GM12874 (cell line): ENCODE data around the gene FAM50A.

Experiments
- CTCF ChIP-seq: IDR thresholded peaks from 2 replicates; pipeline ENCODE4 v1.5.1; 2011; ENCODE audit warnings: low read depth, mild to moderate bottlenecking, control low read depth, low read length, moderate library complexity; ENCODE audit not compliant: insufficient read depth

FAM50A gene

GRCh38 chrX:154465601-154466000 lies 21.7 kb downstream of the FAM50A start:
- no peak for TF ChIP-seq CTCF

- no peak for TF ChIP-seq CTCF
These were observed 22.1 kb downstream of the FAM50A start for GRCh38 chrX:154466036-154466435.

DNA sequence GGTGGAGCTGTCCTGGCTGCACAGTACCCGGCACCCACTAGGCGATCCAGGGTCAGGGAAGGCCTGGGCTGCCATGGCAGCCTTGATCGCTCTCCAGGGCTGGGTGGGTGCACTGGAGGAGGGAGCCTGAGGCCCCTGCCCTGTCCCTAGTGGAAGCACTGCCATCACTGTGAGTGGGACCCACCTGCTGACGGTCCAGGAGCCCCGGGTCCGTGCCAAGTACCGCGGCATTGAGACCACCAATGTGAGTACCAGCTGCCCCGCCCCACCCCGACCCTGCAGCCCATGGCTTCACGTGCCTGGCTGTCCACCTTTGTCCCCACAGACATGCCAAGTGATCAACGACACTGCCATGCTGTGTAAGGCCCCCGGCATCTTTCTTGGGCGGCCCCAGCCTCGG lies 23.0 kb downstream of the FAM50A start:
- TF ChIP-seq CTCF = no peak

- no peak for TF ChIP-seq CTCF
These were observed 23.6 kb downstream of the FAM50A start for GRCh38 chrX:154467556-154467955.

DNA sequence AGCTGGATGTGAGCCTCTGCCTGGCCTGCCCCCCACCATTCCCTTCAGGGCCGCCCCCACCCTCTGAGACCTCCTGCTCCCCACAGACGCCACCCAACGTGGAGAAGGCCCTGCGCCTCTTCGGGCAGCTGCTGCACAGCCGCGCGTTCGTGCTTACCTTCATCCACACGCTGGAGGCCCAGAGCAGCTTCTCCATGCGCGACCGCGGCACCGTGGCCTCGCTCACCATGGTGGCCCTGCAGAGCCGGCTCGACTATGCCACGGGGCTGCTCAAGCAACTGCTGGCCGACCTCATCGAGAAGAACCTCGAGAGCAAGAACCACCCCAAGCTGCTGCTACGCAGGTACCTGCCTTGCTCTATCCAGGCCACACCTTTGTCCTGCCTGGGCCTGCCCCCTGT lies 24.3 kb downstream of the FAM50A start:
- TF ChIP-seq CTCF = no peak

DNA sequence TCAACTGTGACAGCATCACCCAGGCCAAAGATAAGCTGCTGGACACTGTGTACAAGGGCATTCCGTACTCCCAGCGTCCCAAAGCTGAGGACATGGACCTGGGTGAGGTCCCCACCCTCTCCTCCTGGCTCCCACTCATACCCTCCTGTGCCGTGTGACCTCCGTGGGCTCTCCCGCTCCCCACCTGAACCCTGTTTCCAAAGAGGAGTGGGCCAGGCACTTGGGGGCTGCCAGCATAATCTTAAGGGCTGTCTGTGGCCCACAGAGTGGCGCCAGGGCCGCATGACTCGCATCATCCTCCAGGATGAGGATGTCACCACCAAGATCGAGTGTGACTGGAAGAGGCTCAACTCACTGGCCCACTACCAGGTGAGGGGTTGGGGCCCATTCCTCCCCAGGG lies 25.2 kb downstream of the FAM50A start:
- no peak for TF ChIP-seq CTCF

- no peak for TF ChIP-seq CTCF
These were observed 25.9 kb downstream of the FAM50A start for GRCh38 chrX:154469880-154470279.

DNA sequence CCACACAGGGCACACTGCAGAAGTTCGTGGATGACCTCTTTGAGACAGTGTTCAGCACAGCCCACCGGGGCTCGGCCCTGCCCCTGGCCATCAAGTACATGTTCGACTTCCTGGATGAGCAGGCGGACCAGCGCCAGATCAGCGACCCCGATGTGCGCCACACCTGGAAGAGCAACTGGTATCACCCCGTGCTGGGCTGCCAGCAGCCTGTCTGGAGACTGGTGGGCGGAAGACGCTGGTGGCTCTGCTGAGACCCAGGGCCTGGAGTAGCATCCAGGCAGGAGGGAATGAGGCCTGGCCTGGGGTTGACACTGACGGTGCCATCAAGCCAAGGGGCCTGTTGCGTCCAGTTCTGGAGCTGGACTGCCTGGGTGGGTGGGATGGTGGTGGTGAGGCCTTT lies 26.5 kb downstream of the FAM50A start:
- TF ChIP-seq CTCF = no peak
